LNCAP (cell line): Measurements from ENCODE around the gene EFEMP2.
A peak's percentile ranks its signal among the peaks of the same experiment; 100 is the strongest.

Experiments
- CTCF ChIP-seq: fragments of 450-650 bp; IDR thresholded peaks from 2 replicates; pipeline ENCODE4 v1.5.1; 2017; ENCODE audit warnings: mild to moderate bottlenecking

Gene EFEMP2

GRCh38 chr11:65860278-65861164, 12.1 kb downstream of the EFEMP2 start, which contains the start of gene MUS81:
Gene MUS81, plus strand, starts transcription at chr11:65860433. Its CDS starts 321 bp downstream, at chr11:65860754.
- peak; percentile 78 for TF ChIP-seq CTCF

GRCh38 chr11:65859812-65860277, 12.8 kb downstream of the EFEMP2 start:
- no peak for TF ChIP-seq CTCF

- TF ChIP-seq CTCF = no peak
These were observed 13.3 kb downstream of the EFEMP2 start for GRCh38 chr11:65859095-65859811.

GRCh38 chr11:65858681-65859087, 13.9 kb downstream of the EFEMP2 start:
- TF ChIP-seq CTCF = no peak

- no peak for TF ChIP-seq CTCF
These were observed 14.5 kb downstream of the EFEMP2 start, which contains the start of gene CFL1 for GRCh38 chr11:65857853-65858680. Gene CFL1, minus strand, starts transcription at chr11:65858180. Its CDS starts 81 bp downstream, at chr11:65858099.

- TF ChIP-seq CTCF = no peak
These were observed 15.1 kb downstream of the EFEMP2 start for GRCh38 chr11:65857500-65857852.
